Measurements from ENCODE around the gene DNAL4. TPM values are rescaled to one million over a fixed set of nuclear protein-coding genes. Genes with fewer than 3 reads are reported as not detected.
A peak's percentile ranks its signal among the peaks of the same experiment; 100 is the strongest.

Gene DNAL4
- total RNA-seq, 1 experiment from 2014 or later, result 15.6 TPM

DNA sequence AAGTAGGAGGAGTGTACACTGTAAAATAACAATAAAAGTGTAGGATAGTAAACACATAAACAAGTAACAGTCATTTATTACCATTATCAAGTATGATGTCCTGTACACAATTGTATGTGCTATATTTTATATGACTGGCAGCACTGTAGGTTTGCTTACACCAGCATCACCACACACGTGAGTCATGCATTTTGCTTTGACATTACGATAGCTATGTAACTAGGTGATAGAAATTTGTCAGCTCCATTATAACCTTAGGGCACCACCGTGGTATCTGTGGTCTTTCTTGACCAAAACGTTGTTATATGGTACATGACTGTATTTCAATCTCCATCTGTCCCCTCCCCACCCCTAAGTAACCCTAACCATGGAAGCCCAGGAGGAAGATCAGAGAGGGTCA lies 1.1 kb downstream of the DNAL4 start:
- Mint-ChIP-seq H3K27me3 (ENCODE audit: unreplicated experiment) (peaks cover 31% of the 10 kb centered on the region), H3K36me3 (ENCODE audit: insufficient read depth, unreplicated experiment) (peaks cover 14% of the 10 kb centered on the region), H3K4me3 (ENCODE audit: low read depth, unreplicated experiment) (peak overlapping the region; percentile 79), H3K27ac (ENCODE audit: unreplicated experiment) (peak overlapping the region; percentile 80), H3K9me3 (ENCODE audit: low read depth, unreplicated experiment) (no peaks in the 10 kb centered on the region), H3K4me1 (ENCODE audit: low read depth, unreplicated experiment) (no peaks in the 10 kb centered on the region)
- intact Hi-C loops (cut with micrococcal nuclease; ENCODE audit: unreplicated experiment), result no loop called here
- TF ChIP-seq, protein P1, sequence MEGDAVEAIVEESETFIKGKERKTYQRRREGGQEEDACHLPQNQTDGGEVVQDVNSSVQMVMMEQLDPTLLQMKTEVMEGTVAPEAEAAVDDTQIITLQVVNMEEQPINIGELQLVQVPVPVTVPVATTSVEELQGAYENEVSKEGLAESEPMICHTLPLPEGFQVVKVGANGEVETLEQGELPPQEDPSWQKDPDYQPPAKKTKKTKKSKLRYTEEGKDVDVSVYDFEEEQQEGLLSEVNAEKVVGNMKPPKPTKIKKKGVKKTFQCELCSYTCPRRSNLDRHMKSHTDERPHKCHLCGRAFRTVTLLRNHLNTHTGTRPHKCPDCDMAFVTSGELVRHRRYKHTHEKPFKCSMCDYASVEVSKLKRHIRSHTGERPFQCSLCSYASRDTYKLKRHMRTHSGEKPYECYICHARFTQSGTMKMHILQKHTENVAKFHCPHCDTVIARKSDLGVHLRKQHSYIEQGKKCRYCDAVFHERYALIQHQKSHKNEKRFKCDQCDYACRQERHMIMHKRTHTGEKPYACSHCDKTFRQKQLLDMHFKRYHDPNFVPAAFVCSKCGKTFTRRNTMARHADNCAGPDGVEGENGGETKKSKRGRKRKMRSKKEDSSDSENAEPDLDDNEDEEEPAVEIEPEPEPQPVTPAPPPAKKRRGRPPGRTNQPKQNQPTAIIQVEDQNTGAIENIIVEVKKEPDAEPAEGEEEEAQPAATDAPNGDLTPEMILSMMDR (IDR thresholded peaks at IDR 0.05; ENCODE audit: unreplicated experiment), result no peak
- TSS peak; percentile 72 for BruUV-seq (replicated peaks)
- CTCF ChIA-PET, result no interaction called here
- DNase-seq, result no peak

DNA sequence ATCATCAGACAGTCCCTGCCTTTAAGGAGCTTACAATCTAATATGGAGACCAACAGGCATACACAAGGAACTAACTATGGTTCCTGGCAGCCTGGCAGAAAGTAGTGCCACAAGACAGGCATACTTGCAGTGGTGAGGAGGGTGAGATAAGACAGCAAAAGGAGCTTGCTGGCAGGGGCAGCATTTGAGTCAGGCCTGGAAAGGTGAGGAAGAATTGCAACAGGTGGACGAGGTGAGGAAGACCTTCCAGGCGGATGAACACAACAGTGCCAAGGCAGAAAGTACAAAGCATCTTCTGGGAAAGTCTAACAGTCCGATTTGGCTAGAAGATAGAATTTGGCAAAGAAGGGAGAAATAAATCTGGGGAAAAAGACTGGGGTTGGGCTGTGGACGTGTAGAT lies 4.3 kb downstream of the DNAL4 start:
- CTCF ChIA-PET, result interaction anchor here (1.5 kb wide), 1 partner anchor 21 kb away, joined by 6 read pairs; no protein-coding TSS in a partner anchor
- H3K9me3 Mint-ChIP-seq (ENCODE audit: low read depth, unreplicated experiment), result no peaks in the 10 kb centered on the region
- BruUV-seq (replicated peaks), result no TSS peak

DNA sequence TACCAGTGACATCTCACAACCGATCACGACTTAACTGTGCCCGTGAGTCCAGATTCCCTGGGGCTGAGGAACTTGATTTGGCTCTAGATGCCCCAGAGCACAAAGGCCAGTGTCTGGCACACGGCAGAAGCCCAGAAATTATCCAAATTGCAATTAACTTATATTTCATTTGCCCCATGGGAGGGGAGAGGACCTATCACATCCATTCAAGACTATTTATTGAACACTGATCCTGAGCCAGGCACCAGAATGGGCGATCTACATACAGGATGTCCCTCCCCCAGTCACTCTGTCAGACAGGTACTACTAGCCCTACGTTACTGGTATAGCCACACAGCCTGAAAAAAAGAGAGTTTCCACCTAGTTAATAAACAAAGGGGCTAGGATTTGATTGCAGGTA lies 5.1 kb downstream of the DNAL4 start:
- no peaks in the 10 kb centered on the region for H3K9me3 Mint-ChIP-seq (ENCODE audit: low read depth, unreplicated experiment)
- no peak overlapping the region for H3K27ac Mint-ChIP-seq (ENCODE audit: unreplicated experiment)
- intact Hi-C loops (cut with micrococcal nuclease; ENCODE audit: unreplicated experiment), result no loop called here
- no TSS peak for BruUV-seq (replicated peaks)
- TF ChIP-seq, protein P1 (IDR thresholded peaks at IDR 0.05; ENCODE audit: unreplicated experiment), result no peak
- no peak for DNase-seq
- H3K4me3 Mint-ChIP-seq (ENCODE audit: low read depth, unreplicated experiment), result no peak overlapping the region
- CTCF ChIA-PET, result interaction anchor here (0.6 to 1.5 kb wide), 2 partner anchors 20 to 737 kb away, joined by 4 to 6 read pairs; no protein-coding TSS in a partner anchor
- H3K36me3 Mint-ChIP-seq (ENCODE audit: insufficient read depth, unreplicated experiment), result peaks cover 9% of the 10 kb centered on the region
- H3K4me1 Mint-ChIP-seq (ENCODE audit: low read depth, unreplicated experiment), result no peaks in the 10 kb centered on the region
- no peaks in the 10 kb centered on the region for H3K27me3 Mint-ChIP-seq (ENCODE audit: unreplicated experiment)

More for the DNA sequence above, 4.3 kb downstream of the DNAL4 start:
- DNase-seq, result no peak
- H3K27ac Mint-ChIP-seq (ENCODE audit: unreplicated experiment), result no peak overlapping the region
- intact Hi-C loops (cut with micrococcal nuclease; ENCODE audit: unreplicated experiment), result no loop called here
- no peaks in the 10 kb centered on the region for H3K27me3 Mint-ChIP-seq (ENCODE audit: unreplicated experiment)
- H3K4me3 Mint-ChIP-seq (ENCODE audit: low read depth, unreplicated experiment), result no peak overlapping the region
- no peaks in the 10 kb centered on the region for H3K4me1 Mint-ChIP-seq (ENCODE audit: low read depth, unreplicated experiment)
- TF ChIP-seq, protein P1 (IDR thresholded peaks at IDR 0.05; ENCODE audit: unreplicated experiment), result no peak
- H3K36me3 Mint-ChIP-seq (ENCODE audit: insufficient read depth, unreplicated experiment), result peaks cover 14% of the 10 kb centered on the region

DNA sequence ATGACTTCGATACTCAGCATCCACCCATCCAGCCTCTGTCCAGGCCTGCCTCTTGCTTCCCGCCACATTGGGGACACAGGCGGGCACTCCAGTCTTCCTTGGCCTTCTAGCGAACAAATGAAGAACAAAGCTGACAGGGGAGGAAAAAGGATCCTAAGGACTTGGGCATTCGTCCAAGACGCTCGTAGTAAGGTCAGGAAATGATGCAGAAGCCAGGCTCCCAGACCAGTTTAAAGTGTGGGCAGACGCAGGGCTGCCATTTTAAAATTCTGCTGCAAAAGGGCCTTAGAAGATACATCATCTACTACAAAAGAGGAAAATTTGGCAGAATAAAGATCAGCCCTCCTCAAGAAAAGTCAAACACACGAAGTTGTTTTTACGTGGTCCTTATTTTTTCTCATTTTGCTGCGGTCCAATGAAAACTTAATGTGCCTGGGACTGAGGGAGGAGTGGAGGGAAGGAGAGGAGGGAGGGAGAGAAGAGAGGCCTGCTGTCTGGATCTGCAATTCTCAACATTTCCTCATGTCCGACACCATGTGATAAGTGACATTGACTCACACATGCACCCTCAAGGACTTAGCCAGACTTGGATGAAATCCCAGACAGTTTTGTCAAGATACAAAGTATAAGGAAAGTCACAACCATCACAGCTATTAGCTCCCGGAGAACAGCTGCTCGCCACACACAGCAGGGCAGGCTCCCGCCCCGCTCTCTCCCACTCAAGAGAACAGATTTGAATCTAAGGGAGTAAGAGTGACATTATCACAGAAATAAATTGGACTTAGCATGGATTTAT lies 5.7 kb downstream of the DNAL4 start:
- CTCF ChIA-PET, result interaction anchor here (0.6 kb wide), 1 partner anchor 738 kb away, joined by 4 read pairs; no protein-coding TSS in a partner anchor
- H3K4me3 Mint-ChIP-seq (ENCODE audit: low read depth, unreplicated experiment), result no peak overlapping the region
- no peak for DNase-seq

More for the DNA sequence above, 5.7 kb downstream of the DNAL4 start:
- intact Hi-C loops (cut with micrococcal nuclease; ENCODE audit: unreplicated experiment), result no loop called here
- peaks cover 7% of the 10 kb centered on the region for H3K36me3 Mint-ChIP-seq (ENCODE audit: insufficient read depth, unreplicated experiment)
- TF ChIP-seq, protein P1 (IDR thresholded peaks at IDR 0.05; ENCODE audit: unreplicated experiment), result no peak
- BruUV-seq (replicated peaks), result no TSS peak
- no peaks in the 10 kb centered on the region for H3K4me1 Mint-ChIP-seq (ENCODE audit: low read depth, unreplicated experiment)
- no peaks in the 10 kb centered on the region for H3K9me3 Mint-ChIP-seq (ENCODE audit: low read depth, unreplicated experiment)
- H3K27me3 Mint-ChIP-seq (ENCODE audit: unreplicated experiment), result no peaks in the 10 kb centered on the region
- H3K27ac Mint-ChIP-seq (ENCODE audit: unreplicated experiment), result no peak overlapping the region

Measured in Calu3 (cell line).